ENCODE measurements around the gene KDM4C. TPM values are rescaled to one million over a fixed set of nuclear protein-coding genes. Genes with fewer than 3 reads are reported as not detected.

Gene KDM4C
- polyA plus RNA-seq, 1 donor (not counting 4 experiments of a cell fraction or from before 2014, with no cell fraction given): 17.2 TPM

DNA sequence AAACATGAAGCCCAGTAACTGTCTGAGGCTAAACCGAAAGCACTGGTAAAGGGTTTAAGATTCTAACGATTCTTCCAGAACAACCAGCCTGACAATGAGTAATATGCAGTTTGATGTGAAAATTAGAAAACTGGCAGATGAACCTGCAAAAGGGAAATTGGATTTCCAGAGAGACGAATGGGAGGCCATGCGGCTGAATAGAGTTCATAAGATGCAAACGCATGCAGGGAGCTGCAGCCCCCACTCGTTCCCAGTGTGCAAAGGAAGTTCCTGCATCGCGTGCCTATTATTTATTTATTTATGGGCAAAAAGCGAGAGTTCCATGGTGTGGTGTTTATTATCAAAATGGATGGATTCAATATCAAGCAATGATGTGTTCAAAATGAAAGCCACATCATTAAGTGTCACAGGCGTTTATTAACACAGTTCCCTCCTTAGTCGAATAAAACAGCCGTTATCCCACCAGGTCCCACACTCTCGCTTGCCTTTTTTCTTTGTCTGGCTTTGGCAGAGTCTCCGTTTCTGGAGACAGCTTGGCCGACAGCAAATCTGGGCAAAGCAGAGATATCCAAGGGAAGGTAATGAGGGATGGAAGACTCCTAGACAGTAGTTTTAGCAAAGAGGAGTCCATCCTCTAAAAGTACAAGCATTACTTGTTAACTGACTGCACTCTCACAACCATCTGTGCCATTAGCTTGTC lies 451.4 kb downstream of the KDM4C start:
- no peaks in the 10 kb centered on the region for H3K9me3 ChIP-seq (ENCODE audit: control insufficient read depth, low read depth, low read length)
- no peak overlapping the region for H3K4me2 ChIP-seq (ENCODE audit: control insufficient read depth, extremely low read depth, insufficient read depth, low read depth, low read length)
- H3K36me3 ChIP-seq (ENCODE audit: control insufficient read depth in 2 of 2, extremely low read depth in 1 of 2, insufficient read depth in 2 of 2, low read length in 2 of 2): no peaks in the 10 kb centered on the region
- DNase-seq (ENCODE audit: low read depth, low spot score): no peak
- no peak overlapping the region for H3K27ac ChIP-seq (ENCODE audit: control insufficient read depth, insufficient read depth, low read length)
- no peaks in the 10 kb centered on the region for H4K20me1 ChIP-seq (ENCODE audit: control insufficient read depth, extremely low read depth, insufficient read depth, low read length)
- no peak for FAIRE-seq
- no peaks in the 10 kb centered on the region for H3K79me2 ChIP-seq (ENCODE audit: control insufficient read depth, insufficient read depth, low read length)
- no peaks in the 10 kb centered on the region for H3K27me3 ChIP-seq (ENCODE audit: control insufficient read depth, extremely low read depth, insufficient read depth, low read length)
- no peak overlapping the region for H2AFZ ChIP-seq (ENCODE audit: control insufficient read depth, low read length)
- H3K9ac ChIP-seq (ENCODE audit: control insufficient read depth, extremely low read depth, insufficient read depth, low read length): no peak overlapping the region
- dilution Hi-C loops (cut with MboI; ENCODE audit: extremely low pct_ligation_motif_present, low sequenced_read_pairs): no loop called here
- TF ChIP-seq EZH2 (IDR thresholded peaks at IDR 0.05; ENCODE audit: low read length): no peak
- TF ChIP-seq, protein P1, sequence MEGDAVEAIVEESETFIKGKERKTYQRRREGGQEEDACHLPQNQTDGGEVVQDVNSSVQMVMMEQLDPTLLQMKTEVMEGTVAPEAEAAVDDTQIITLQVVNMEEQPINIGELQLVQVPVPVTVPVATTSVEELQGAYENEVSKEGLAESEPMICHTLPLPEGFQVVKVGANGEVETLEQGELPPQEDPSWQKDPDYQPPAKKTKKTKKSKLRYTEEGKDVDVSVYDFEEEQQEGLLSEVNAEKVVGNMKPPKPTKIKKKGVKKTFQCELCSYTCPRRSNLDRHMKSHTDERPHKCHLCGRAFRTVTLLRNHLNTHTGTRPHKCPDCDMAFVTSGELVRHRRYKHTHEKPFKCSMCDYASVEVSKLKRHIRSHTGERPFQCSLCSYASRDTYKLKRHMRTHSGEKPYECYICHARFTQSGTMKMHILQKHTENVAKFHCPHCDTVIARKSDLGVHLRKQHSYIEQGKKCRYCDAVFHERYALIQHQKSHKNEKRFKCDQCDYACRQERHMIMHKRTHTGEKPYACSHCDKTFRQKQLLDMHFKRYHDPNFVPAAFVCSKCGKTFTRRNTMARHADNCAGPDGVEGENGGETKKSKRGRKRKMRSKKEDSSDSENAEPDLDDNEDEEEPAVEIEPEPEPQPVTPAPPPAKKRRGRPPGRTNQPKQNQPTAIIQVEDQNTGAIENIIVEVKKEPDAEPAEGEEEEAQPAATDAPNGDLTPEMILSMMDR (optimal IDR thresholded peaks at IDR 0.05 in 1 of 3, IDR thresholded peaks at IDR 0.05 in 1 of 3, conservative IDR thresholded peaks at IDR 0.05 in 1 of 3; ENCODE audit: extremely low read depth in 1 of 3, insufficient read depth in 2 of 3, low read length in 3 of 3): no peak
- no peak overlapping the region for H3K4me3 ChIP-seq (ENCODE audit: control insufficient read depth in 2 of 3, extremely low read depth in 1 of 3, insufficient read depth in 2 of 3, low read depth in 1 of 3, low read length in 3 of 3)
- H3K4me1 ChIP-seq (ENCODE audit: control insufficient read depth, extremely low read depth, insufficient read depth, low read length): no peaks in the 10 kb centered on the region
- no peaks in the 10 kb centered on the region for H3K9me1 ChIP-seq (ENCODE audit: control insufficient read depth, extremely low read depth, insufficient read depth, low read length)

DNA sequence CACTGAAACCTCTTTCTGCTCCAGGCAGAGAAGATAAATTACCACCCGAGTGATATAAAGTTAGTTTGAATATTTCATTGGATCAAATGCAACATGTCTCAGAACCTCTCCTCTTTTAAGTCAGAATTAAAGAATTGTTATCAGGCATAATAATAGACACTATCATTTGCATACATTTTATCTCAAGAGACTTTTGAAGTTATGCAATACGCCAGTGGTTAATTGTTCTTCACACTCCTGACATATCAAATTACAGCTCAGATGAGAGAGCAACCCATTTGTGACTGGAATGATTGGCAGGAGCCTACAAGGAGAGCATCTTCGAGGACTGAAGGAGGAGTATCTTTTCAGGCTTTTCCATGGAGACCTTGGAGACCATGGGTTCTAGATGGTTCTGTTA lies 452.2 kb downstream of the KDM4C start:
- no peak overlapping the region for H3K4me3 ChIP-seq (ENCODE audit: control insufficient read depth in 2 of 3, extremely low read depth in 1 of 3, insufficient read depth in 2 of 3, low read depth in 1 of 3, low read length in 3 of 3)
- no peaks in the 10 kb centered on the region for H3K4me1 ChIP-seq (ENCODE audit: control insufficient read depth, extremely low read depth, insufficient read depth, low read length)
- H4K20me1 ChIP-seq (ENCODE audit: control insufficient read depth, extremely low read depth, insufficient read depth, low read length): no peaks in the 10 kb centered on the region
- H2AFZ ChIP-seq (ENCODE audit: control insufficient read depth, low read length): no peak overlapping the region
- H3K4me2 ChIP-seq (ENCODE audit: control insufficient read depth, extremely low read depth, insufficient read depth, low read depth, low read length): no peak overlapping the region
- no peaks in the 10 kb centered on the region for H3K36me3 ChIP-seq (ENCODE audit: control insufficient read depth in 2 of 2, extremely low read depth in 1 of 2, insufficient read depth in 2 of 2, low read length in 2 of 2)
- H3K9me1 ChIP-seq (ENCODE audit: control insufficient read depth, extremely low read depth, insufficient read depth, low read length): no peaks in the 10 kb centered on the region
- TF ChIP-seq, protein P1 (optimal IDR thresholded peaks at IDR 0.05 in 1 of 3, IDR thresholded peaks at IDR 0.05 in 1 of 3, conservative IDR thresholded peaks at IDR 0.05 in 1 of 3; ENCODE audit: extremely low read depth in 1 of 3, insufficient read depth in 2 of 3, low read length in 3 of 3): no peak
- no peak for TF ChIP-seq EZH2 (IDR thresholded peaks at IDR 0.05; ENCODE audit: low read length)
- H3K9ac ChIP-seq (ENCODE audit: control insufficient read depth, extremely low read depth, insufficient read depth, low read length): no peak overlapping the region
- no peak for DNase-seq (ENCODE audit: low read depth, low spot score)
- FAIRE-seq: no peak
- no peaks in the 10 kb centered on the region for H3K79me2 ChIP-seq (ENCODE audit: control insufficient read depth, insufficient read depth, low read length)
- no peaks in the 10 kb centered on the region for H3K27me3 ChIP-seq (ENCODE audit: control insufficient read depth, extremely low read depth, insufficient read depth, low read length)
- no peak overlapping the region for H3K27ac ChIP-seq (ENCODE audit: control insufficient read depth, insufficient read depth, low read length)
- dilution Hi-C loops (cut with MboI; ENCODE audit: extremely low pct_ligation_motif_present, low sequenced_read_pairs): no loop called here
- H3K9me3 ChIP-seq (ENCODE audit: control insufficient read depth, low read depth, low read length): no peaks in the 10 kb centered on the region
